ENCODE data around the gene CETP.
"Not testable (repeated sequence)": the region's sequence is repeated elsewhere in the genome, so short reads cannot be mapped to it uniquely, and the experiment has no call there.

Gene CETP

GRCh38 chr16:57001026-57001679 is 39.4 kb downstream of the CETP start:
- no peak for DNase-seq

DNA sequence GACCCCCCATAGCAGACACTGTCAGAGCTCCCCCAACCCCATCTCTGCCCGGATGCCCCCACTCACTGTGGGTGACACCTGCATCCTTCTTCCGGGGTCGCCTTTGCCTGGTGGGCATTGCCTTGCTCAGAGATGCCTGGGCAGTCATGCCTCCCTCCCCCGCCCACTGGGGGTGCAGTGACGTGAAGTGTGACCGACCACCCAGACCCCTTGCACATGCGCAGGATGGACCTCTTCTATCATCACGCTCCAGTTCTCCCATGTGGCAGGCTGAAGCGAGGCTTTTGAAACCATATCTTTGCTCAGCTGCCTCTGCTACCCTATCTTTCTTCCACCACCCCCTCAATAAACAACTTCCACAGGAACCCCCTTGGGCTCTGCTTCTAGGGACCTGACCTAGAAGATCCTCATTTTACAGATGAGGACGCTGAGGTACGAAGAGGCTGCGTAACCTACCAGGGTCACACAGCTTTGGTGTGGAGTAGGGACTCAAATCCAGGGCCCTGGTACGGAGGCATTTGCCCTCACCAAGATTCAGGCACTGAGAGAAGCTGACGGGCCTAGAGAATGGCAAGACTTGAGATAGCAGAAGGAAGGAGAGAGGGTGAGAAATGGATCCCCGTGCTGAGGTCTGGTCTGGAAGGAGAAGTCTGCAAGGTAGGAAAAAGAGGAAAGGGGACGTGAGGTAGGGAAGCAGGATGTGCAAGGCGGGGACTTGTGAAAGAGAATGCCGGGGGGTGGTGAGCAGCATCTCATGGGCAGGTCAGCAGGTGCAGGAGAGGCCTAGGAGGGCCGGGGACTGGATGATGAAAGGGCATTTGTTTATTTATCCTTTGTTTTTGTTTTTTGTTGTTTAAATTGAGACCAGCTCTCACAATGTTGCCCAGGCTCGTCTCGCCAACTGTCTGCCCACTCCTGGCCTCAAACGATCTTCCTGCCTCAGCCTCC is 42.0 kb downstream of the CETP start:
- no peak for DNase-seq

DNA sequence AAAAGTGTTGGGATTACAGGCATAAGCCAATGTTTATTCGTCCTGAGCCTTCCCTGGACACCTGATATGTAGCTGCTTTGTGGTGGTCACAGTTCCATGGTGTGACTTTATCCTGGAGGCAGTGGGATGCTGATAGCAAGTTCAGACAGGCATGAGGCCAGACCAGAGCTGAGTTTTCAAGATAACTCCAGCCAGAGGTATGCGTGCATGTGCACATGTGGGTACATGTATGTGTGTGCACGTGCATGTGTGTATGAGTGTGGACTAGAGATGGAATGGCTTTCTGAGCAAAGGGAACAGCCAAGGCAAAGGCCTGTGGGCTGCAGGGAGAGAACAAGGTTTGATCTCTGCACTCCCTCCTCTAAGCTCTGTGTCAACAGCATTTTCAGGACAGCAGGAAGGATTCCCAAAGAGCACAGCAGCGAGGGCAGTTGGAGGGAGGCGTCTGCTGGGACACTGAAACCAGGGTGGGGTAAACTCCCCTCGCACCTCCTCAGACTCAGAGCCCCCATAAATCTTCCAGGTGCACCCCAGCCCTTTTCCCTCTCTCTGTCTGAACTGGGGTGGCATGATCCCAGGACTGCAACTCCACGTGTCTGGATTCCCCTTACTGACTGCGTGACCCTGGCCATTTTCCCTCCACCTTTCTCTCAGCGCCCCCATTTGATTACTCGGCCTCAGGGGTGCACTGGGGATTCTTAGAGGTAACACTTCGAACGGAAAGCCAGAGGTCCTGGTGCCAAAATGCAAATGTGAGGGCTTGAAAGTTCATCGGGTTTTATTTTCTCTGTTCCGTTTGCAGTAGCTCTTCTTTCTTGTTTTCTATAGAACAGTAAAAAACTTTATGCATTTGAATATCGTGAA is 42.9 kb downstream of the CETP start:
- DNase-seq, result no peak

DNA sequence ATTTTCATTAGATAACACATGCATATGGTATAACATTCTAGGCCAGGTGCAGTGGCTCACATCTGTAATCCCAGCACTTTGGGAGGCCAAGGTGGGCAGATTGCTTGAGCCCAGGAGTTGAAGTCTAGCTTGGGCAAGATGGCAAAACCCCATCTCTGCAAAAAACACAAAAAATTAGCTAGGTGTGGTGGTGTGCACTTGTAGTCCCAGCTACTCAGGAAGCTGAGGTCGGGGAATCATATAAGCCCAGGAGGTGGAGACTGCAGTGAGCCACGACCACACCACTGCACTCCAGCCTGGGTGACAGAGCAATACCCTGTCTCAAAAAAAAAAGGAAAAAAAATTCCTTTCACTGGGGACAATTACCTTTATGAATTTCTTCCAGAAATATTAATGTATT is 43.8 kb downstream of the CETP start:
- not testable (repeated sequence) for DNase-seq

GRCh38 chr16:57007050-57007449 is 45.3 kb downstream of the CETP start:
- no peak for DNase-seq

DNA sequence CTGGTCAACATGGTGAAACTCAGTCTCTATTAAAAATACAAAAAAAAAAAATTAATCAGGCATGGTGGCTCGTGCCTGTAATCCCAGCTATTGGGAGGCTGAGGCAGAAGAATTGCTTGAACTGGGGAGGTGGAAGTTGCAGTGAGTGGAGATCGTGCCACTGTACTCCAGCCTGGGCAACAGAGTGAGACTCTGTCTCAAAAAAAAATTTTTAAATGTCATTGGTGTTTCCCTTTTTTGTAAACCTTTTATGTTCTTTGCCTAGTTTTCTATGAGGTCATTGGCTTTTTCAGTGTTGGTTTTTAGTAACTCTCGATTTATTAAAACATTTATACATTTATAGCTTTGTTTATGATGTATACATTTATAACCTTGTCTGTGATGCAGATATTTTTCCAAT is 45.8 kb downstream of the CETP start:
- no peak for DNase-seq

GRCh38 chr16:57008440-57008839 is 46.7 kb downstream of the CETP start:
- no peak for DNase-seq

GRCh38 chr16:57009643-57010170 is 48.0 kb downstream of the CETP start:
- DNase-seq, result no peak

- no peak for DNase-seq
These were observed 50.6 kb downstream of the CETP start for GRCh38 chr16:57012353-57012752.

DNA sequence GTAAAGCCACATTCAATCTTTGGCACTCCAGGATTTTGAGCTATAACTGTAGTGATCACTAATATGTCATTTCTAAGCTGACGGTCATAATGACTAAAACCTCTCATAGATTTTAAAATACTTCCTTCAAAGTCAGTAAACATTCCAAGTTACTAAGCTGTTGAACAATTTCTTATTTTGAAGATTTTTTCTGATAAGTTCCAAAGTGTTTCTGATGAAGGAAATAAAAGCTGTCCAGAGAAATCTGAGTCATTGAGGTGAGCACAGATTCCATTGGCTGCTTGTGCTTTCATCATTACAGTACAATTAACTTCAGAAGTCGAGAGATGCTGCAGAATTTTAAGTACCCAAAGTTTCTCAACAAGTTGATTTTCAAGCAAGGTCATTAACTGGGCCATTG is 51.5 kb downstream of the CETP start:
- DNase-seq, result peak; percentile 48

DNA sequence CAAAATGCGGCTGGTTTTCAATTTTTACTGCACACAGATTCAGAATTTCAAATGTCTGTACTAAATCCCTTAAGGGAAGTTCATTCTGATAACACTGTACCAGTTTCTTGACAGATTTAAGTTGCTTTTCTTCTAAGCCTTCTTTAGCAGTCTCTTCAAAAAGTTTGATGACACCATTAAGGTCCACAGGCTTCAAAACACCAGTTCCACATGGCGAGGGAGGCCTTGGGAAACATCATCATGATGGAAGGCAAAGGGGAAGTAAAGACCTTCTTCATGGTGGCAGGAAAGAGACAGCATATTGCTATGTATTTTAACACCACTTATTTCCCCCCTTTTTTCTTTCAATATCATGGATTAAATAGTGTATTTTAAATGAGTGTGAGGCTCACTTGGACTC is 52.2 kb downstream of the CETP start:
- DNase-seq, result no peak

DNA sequence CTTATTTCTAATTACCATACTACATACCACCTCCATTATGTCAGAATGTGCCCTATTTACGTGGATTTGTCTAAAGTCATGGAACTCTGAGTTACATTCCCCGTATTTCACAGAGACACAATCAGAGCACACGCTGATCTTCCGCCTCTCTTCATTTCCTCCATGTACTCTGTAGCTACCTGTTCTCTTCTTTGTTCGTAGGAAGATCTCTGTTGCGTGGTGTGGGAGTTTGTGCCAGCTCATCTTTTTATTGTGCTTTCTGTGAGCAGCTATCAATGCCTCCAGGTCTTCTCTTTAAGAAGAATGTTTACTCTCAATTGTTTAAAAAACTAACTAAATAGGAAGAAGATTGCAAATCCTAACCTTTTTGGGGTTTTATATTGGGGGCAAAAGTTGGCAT is 54.6 kb downstream of the CETP start:
- no peak for DNase-seq

- DNase-seq, result no peak
These were observed 55.1 kb downstream of the CETP start for GRCh38 chr16:57016831-57017230.

DNA sequence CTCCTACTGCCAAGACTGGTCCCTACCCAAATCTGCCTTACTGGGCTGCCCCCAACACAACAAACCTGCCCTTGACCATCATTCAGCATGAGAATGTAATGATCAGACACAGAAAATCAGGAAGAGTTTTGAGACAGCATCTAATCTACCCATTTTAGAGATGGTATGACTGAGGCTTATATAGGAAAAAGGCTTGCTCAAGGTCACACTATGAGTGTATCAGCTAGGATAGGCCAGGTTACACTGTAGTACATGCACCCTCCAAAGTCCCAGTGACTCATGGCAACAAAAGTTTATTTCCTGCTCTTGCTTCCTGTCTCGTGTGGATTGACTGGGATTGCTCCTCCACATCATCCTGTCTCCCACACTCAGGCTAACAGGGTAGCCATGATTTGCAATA is 55.5 kb downstream of the CETP start:
- DNase-seq, result peak; percentile 35

- DNase-seq, result no peak
These were observed 58.0 kb downstream of the CETP start for GRCh38 chr16:57019746-57020145.

DNA sequence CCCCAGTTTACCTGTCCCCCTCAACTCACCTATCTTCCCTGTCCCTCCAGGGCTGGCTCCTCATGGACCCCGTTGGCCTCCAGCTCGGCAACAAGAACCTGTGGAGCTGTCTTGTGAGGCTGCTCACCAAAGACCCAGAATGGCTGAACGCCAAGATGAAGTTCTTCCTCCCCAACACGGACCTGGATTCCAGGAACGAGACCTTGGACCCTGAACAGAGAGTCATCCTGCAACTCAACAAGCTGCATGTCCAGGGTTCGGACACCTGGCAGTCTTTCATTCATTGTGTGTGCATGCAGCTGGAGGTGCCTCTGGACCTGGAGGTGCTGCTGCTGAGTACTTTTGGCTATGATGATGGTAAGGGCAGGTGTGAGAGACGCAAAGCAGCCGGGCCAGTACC is 58.9 kb downstream of the CETP start:
- DNase-seq, result no peak

DNA sequence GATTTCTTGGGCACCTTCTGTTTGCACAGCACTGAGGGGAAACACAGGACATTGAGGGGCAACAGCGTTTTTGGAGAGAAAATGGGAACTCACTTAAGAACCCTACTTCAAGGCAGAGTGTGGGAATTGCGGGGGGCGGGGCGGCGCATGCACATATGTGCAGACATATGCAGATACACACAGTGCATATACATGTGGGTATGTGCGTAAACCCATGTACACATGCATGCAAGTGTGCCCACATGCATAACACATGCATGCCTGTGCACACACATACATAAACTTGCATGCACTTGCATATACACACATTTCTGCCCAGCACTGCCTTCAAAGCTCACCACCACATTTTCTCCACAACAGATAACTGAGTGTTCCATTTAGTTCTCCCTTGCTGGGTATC is 60.0 kb downstream of the CETP start:
- no peak for DNase-seq

GRCh38 chr16:57022445-57022844 is 60.7 kb downstream of the CETP start:
- DNase-seq, result no peak

DNA sequence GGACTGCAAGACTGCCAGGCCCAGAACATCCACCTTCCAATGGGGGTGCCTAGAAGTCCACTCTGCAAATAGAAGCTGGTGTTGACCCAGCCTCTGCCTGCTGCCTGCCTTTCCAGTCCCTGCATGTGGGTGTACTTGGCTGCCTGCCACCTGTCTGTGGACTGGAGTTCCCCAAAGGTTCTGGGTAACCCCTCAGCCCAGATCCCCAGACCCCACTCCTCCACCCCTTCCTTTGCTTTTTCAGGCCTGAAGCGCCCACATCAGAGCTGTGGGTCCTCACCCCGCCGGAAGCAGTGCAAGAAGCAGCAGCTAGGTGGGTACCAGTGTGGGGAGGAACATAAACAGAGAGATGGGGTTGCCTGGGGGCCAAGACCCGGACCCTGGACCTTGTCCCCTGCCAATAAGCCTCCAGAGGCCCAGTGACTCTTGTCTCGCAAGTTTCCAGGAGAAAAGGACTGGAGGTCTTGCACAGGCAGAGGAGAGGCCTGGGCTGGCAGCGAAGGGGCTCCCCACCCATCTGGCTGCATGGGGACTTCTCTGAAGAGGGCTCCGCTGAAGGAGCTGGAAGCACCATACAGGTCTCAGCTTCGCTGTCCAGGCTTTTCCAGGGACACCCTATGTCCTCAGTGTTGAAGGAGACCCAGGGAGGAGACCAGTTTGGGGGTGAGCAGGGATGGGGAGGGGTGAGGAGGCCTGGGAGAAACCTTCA is 61.9 kb downstream of the CETP start:
- no peak for DNase-seq

GRCh38 chr16:57024894-57025680 is 63.3 kb downstream of the CETP start:
- no peak for DNase-seq

GRCh38 chr16:57025941-57026777 is 64.4 kb downstream of the CETP start:
- no peak for DNase-seq

Measured in HCEC 1CT (cell line).